ENCODE data around the gene CRIP1.

CRIP1 gene

GRCh38 chr14:105495101-105495989 is 8.7 kb downstream of the CRIP1 start:
- no peak overlapping the region for H3K4me3 ChIP-seq
- H3K9me3 ChIP-seq (ENCODE audit: low read depth, low read length) = no peaks in the 10 kb centered on the region
- H3K9ac ChIP-seq (ENCODE audit: insufficient read length) = no peak overlapping the region
- no peak overlapping the region for H3K27ac ChIP-seq
- H3K36me3 ChIP-seq (ENCODE audit: insufficient read depth, low read length) = no peaks in the 10 kb centered on the region
- no peak for TF ChIP-seq EZH2 (IDR thresholded peaks at IDR 0.05)
- no peak for DNase-seq (ENCODE audit: low read depth, low spot score)

GRCh38 chr14:105495990-105496830 is 9.5 kb downstream of the CRIP1 start:
- Histone ChIP-seq H3K27ac (no peak overlapping the region), H3K9ac (ENCODE audit: insufficient read length) (no peak overlapping the region), H3K36me3 (ENCODE audit: insufficient read depth, low read length) (no peaks in the 10 kb centered on the region), H3K4me3 (no peak overlapping the region), H3K9me3 (ENCODE audit: low read depth, low read length) (no peaks in the 10 kb centered on the region)
- TF ChIP-seq POLR2AphosphoS5 (IDR thresholded peaks at IDR 0.05; ENCODE audit: borderline replicate concordance, low read depth, low read length) (no peak), FOXP2 (optimal IDR thresholded peaks at IDR 0.05; ENCODE audit: control extremely low read depth, extremely low read length, insufficient read depth) (no peak), EZH2 (IDR thresholded peaks at IDR 0.05) (no peak)
- no peak for DNase-seq (ENCODE audit: low read depth, low spot score)

- no peak for DNase-seq (ENCODE audit: low read depth, low spot score)
- H3K4me3 ChIP-seq = no peak overlapping the region
- H3K9me3 ChIP-seq (ENCODE audit: low read depth, low read length) = no peaks in the 10 kb centered on the region
- H3K9ac ChIP-seq (ENCODE audit: insufficient read length) = no peak overlapping the region
- TF ChIP-seq EZH2 (IDR thresholded peaks at IDR 0.05) (no peak), FOXP2 (optimal IDR thresholded peaks at IDR 0.05; ENCODE audit: control extremely low read depth, extremely low read length, insufficient read depth) (no peak), POLR2AphosphoS5 (IDR thresholded peaks at IDR 0.05; ENCODE audit: borderline replicate concordance, low read depth, low read length) (no peak)
- no peak overlapping the region for H3K27ac ChIP-seq
- no peaks in the 10 kb centered on the region for H3K36me3 ChIP-seq (ENCODE audit: insufficient read depth, low read length)
Measured at GRCh38 chr14:105496831-105497591, 10.3 kb downstream of the CRIP1 start.

- TF ChIP-seq POLR2AphosphoS5 (IDR thresholded peaks at IDR 0.05; ENCODE audit: borderline replicate concordance, low read depth, low read length) = no peak; the same call in 1 of the 2 replicates
- TF ChIP-seq EZH2 (IDR thresholded peaks at IDR 0.05) = no peak
- no peak for TF ChIP-seq FOXP2 (optimal IDR thresholded peaks at IDR 0.05; ENCODE audit: control extremely low read depth, extremely low read length, insufficient read depth)
- DNase-seq (ENCODE audit: low read depth, low spot score) = no peak
Measured at GRCh38 chr14:105497671-105498429, 11.2 kb downstream of the CRIP1 start.

GRCh38 chr14:105498430-105499255 is 12.0 kb downstream of the CRIP1 start:
- Histone ChIP-seq H3K27ac (no peak overlapping the region), H3K36me3 (ENCODE audit: insufficient read depth, low read length) (no peaks in the 10 kb centered on the region), H3K9ac (ENCODE audit: insufficient read length) (no peak overlapping the region), H3K9me3 (ENCODE audit: low read depth, low read length) (no peaks in the 10 kb centered on the region), H3K4me3 (no peak overlapping the region)
- DNase-seq (ENCODE audit: low read depth, low spot score) = no peak
- TF ChIP-seq FOXP2 (optimal IDR thresholded peaks at IDR 0.05; ENCODE audit: control extremely low read depth, extremely low read length, insufficient read depth) (no peak), POLR2AphosphoS5 (IDR thresholded peaks at IDR 0.05; ENCODE audit: borderline replicate concordance, low read depth, low read length) (no peak; the same call in 1 of the 2 replicates), EZH2 (IDR thresholded peaks at IDR 0.05) (no peak)

More at GRCh38 chr14:105497671-105498429, 11.2 kb downstream of the CRIP1 start:
- H3K36me3 ChIP-seq (ENCODE audit: insufficient read depth, low read length) = no peaks in the 10 kb centered on the region
- no peak overlapping the region for H3K4me3 ChIP-seq
- no peak overlapping the region for H3K27ac ChIP-seq
- no peak overlapping the region for H3K9ac ChIP-seq (ENCODE audit: insufficient read length)
- H3K9me3 ChIP-seq (ENCODE audit: low read depth, low read length) = no peaks in the 10 kb centered on the region

- Histone ChIP-seq H3K27ac (no peak overlapping the region), H3K36me3 (ENCODE audit: insufficient read depth, low read length) (no peaks in the 10 kb centered on the region), H3K9ac (ENCODE audit: insufficient read length) (no peak overlapping the region), H3K4me3 (no peak overlapping the region), H3K9me3 (ENCODE audit: low read depth, low read length) (no peaks in the 10 kb centered on the region)
- no peak for TF ChIP-seq EZH2 (IDR thresholded peaks at IDR 0.05)
- no peak; the same call in 1 of the 2 replicates for TF ChIP-seq POLR2AphosphoS5 (IDR thresholded peaks at IDR 0.05; ENCODE audit: borderline replicate concordance, low read depth, low read length)
- TF ChIP-seq FOXP2 (optimal IDR thresholded peaks at IDR 0.05; ENCODE audit: control extremely low read depth, extremely low read length, insufficient read depth) = no peak
- DNase-seq (ENCODE audit: low read depth, low spot score) = no peak
Measured at GRCh38 chr14:105499256-105500035, 12.8 kb downstream of the CRIP1 start.

Data from SK-N-MC (cell line).